HepG2 (cell line): Measurements from ENCODE around the gene UBE2M. TPM values are rescaled to one million over a fixed set of nuclear protein-coding genes. Genes with fewer than 3 reads are reported as not detected.
A peak's percentile ranks its signal among the peaks of the same experiment; 100 is the strongest.

ENCODE experiments used
- ATAC-seq: fragments of 200-7000 bp; cut with Tn5 transposase; 3 replicates; pipeline ENCODE4 v1.9.1; 2020; ENCODE audit warnings: mild to moderate bottlenecking, moderate library complexity
- BruUV-seq: library from RNA; stranded (reverse); fragments of 400-500 nt; replicated peaks from 2 replicates; lab custom pipeline; 2021; lab: Mats Ljungman, UMichigan
- CTCF ChIA-PET: fragments of 300-600 bp; formaldehyde crosslinking; extraction: SDS; loops from one replicate; lab custom pipeline; 2021; ENCODE audit warnings: low total read pairs, inconsistent platforms, low intra/inter-chr PET ratio; lab: Yijun Ruan, JAX
- POLR2A ChIA-PET: fragments of 350-600 bp; sonication (Branson Sonifier 250); formaldehyde crosslinking; loops from one replicate; lab custom pipeline; 2020; ENCODE audit warnings: antibody characterized with exemption, inconsistent platforms; lab: Yijun Ruan, JAX
- DNase-seq: peaks from one replicate; pipeline ENCODE4 v3.0.0-alpha.2; 2015; ENCODE audit warnings: low spot score
- FAIRE-seq: peaks from 3 replicates; lab custom pipeline; 2011; peaks lifted over from hg19 to GRCh38; lab: Jason Lieb, UNC
- H2AFZ ChIP-seq: one replicate; pipeline ENCODE4 v1.6.1; 2011; ENCODE audit warnings: low read length, inconsistent platforms
- H3K27ac ChIP-seq: fragments of 300-600 bp; 3 replicates; pipeline ENCODE4 v1.8.0; 2011; ENCODE audit warnings: mixed run types, mild to moderate bottlenecking, mixed read lengths, low read length, inconsistent platforms; ENCODE audit not compliant: insufficient read depth; ENCODE audit errors: extremely low read length
- H3K27me3 ChIP-seq, 2 experiments: fragments of 200-600 bp in 1 of 2; 2 replicates in 1 of 2; 3 replicates in 1 of 2; pipeline versions ENCODE4 v1.6.0 to v1.8.0; 2011; ENCODE audit warnings: low read length in 2 of 2, mild to moderate bottlenecking in 2 of 2, moderate library complexity in 2 of 2, inconsistent platforms in 1 of 2; ENCODE audit not compliant: insufficient read depth in 2 of 2, control insufficient read depth in 1 of 2
- H3K36me3 ChIP-seq, 2 experiments: fragments of 200-600 bp in 1 of 2; replicated peaks in 1 of 2; 2 replicates in 1 of 2; 3 replicates in 1 of 2; pipeline versions ENCODE4 v1.5.1 to v1.8.0; 2011; ENCODE audit warnings: low read length in 2 of 2, inconsistent platforms in 1 of 2; ENCODE audit not compliant: insufficient read depth in 2 of 2, control insufficient read depth in 1 of 2
- H3K4me1 ChIP-seq: 2 replicates; pipeline ENCODE4 v1.5.1; 2012; ENCODE audit warnings: low read length, inconsistent platforms; ENCODE audit not compliant: insufficient read depth
- H3K4me2 ChIP-seq: 2 replicates; pipeline ENCODE4 v1.6.0; 2011; ENCODE audit warnings: low read depth, low read length, inconsistent platforms
- H3K4me3 ChIP-seq, 3 experiments: fragments of 200-600 bp in 1 of 3; sonication (generic), shearing (Covaris generic) in 1 of 3; replicated peaks in 1 of 3; 2 replicates each; pipeline ENCODE4 v1.5.1; 2011 to 2016; ENCODE audit warnings: low read length in 3 of 3, inconsistent platforms in 2 of 3, low read depth in 2 of 3, mild to moderate bottlenecking in 2 of 3, control low read depth in 1 of 3, mixed read lengths in 1 of 3; ENCODE audit not compliant: insufficient read depth in 1 of 3
- H3K79me2 ChIP-seq: one replicate; pipeline ENCODE4 v1.6.1; 2011; ENCODE audit warnings: low read length, inconsistent platforms; ENCODE audit not compliant: insufficient read depth
- H3K9ac ChIP-seq: 2 replicates; pipeline ENCODE4 v1.6.0; 2011; ENCODE audit warnings: mild to moderate bottlenecking, low read depth, low read length, inconsistent platforms; ENCODE audit not compliant: insufficient read depth
- H3K9me3 ChIP-seq: 2 replicates; pipeline ENCODE4 v1.5.1; 2012; ENCODE audit warnings: mild to moderate bottlenecking, low read length
- H4K20me1 ChIP-seq: 2 replicates; pipeline ENCODE4 v1.6.0; 2011; ENCODE audit warnings: inconsistent platforms, mild to moderate bottlenecking, low read length, moderate library complexity; ENCODE audit not compliant: insufficient read depth
- FOXP1 ChIP-seq, 2 experiments: fragments of 450-650 bp in 1 of 2; IDR thresholded peaks; 2 replicates each; pipeline ENCODE4 v1.6.1; 2017 to 2018; ENCODE audit warnings: antibody characterized with exemption in 1 of 2
- GPBP1L1 ChIP-seq: sonication (generic); formaldehyde crosslinking; IDR thresholded peaks from 2 replicates; pipeline ENCODE4 v1.5.0; 2020; ENCODE audit warnings: mild to moderate bottlenecking, missing genetic modification reagents
- HOXA9 ChIP-seq: sonication (generic); formaldehyde crosslinking; IDR thresholded peaks from 2 replicates; pipeline ENCODE4 v1.8.1; 2022; ENCODE audit warnings: missing genetic modification reagents, mild to moderate bottlenecking, moderate library complexity, borderline replicate concordance
- IRX3 ChIP-seq: sonication (generic); formaldehyde crosslinking; IDR thresholded peaks from 2 replicates; pipeline ENCODE4 v1.8.1; 2023; ENCODE audit warnings: mild to moderate bottlenecking, low read depth, missing genetic modification reagents, borderline replicate concordance
- NFYC ChIP-seq: IDR thresholded peaks from 2 replicates; pipeline ENCODE4 v1.6.1; 2016; ENCODE audit warnings: missing genetic modification reagents, missing compliant biosample characterization
- NR1H2 ChIP-seq: sonication (generic); formaldehyde crosslinking; IDR thresholded peaks from 2 replicates; pipeline ENCODE4 v1.8.1; 2022; ENCODE audit warnings: low read depth, missing genetic modification reagents, borderline replicate concordance
- RFX5 ChIP-seq: IDR thresholded peaks from 2 replicates; pipeline ENCODE4 v1.6.1; 2011; ENCODE audit warnings: low read depth, low read length, improper control_type of control experiment
- STAT6 ChIP-seq: sonication (generic); formaldehyde crosslinking; IDR thresholded peaks from 2 replicates; pipeline ENCODE4 v1.4.0; 2020; ENCODE audit warnings: missing genetic modification reagents, mild to moderate bottlenecking, borderline replicate concordance
- U2AF2 ChIP-seq: fragments of 200-400 bp; formaldehyde crosslinking; IDR thresholded peaks from 2 replicates; pipeline ENCODE4 v1.6.1; 2017; ENCODE audit warnings: low read depth, mild to moderate bottlenecking, low read length
- ZNF616 ChIP-seq: sonication (generic); formaldehyde crosslinking; IDR thresholded peaks from 2 replicates; pipeline ENCODE4 v1.5.0; 2020; ENCODE audit warnings: low read depth, mild to moderate bottlenecking, missing genetic modification reagents
- WGBS: methylation state at CpG from one replicate; pipeline ENCODE4 v1.1.6; 2017; ENCODE audit warnings: low lambda C conversion rate; 5-methylcytosine and 5-hydroxymethylcytosine counted together
- in situ Hi-C: cut with HindIII; loops from 2 replicates; pipeline ENCODE4 v1.10.0; 2017; ENCODE audit warnings: low pct_unique_long_range_greater_than_20kb; ENCODE audit not compliant: extremely low pct_ligation_motif_present
- intact Hi-C: fragments of 100-400 bp; cut with micrococcal nuclease; formaldehyde crosslinking; loops from one replicate; pipeline ENCODE4 v1.10.0; 2022; ENCODE audit not compliant: unreplicated experiment
- polyA plus RNA-seq, 8 experiments: library from polyadenylated mRNA; depleted of rRNA in 3 of 8; stranded (reverse) in 7 of 8; unstranded in 1 of 8; fragments of >200 nt; fragmentation: Illumina TruSeq in 4 of 8; extraction: Trizol in 4 of 8; gene quantifications; 2 replicates each; pipeline versions ENCODE4 v1.2.1 to v1.2.3, GENCODE V29; 2011 to 2016; ENCODE audit warnings: low read depth in 4 of 8, missing spikeins in 1 of 8, mixed read lengths in 1 of 8; ENCODE audit not compliant: insufficient read depth in 1 of 8
- total RNA-seq, 5 experiments: library from RNA; depleted of rRNA; stranded (reverse); fragments of >200 nt; fragmentation: Illumina TruSeq; extraction: Trizol; gene quantifications; 2 replicates each; pipeline ENCODE4 v1.2.3, GENCODE V29; 2016; ENCODE audit warnings: low read depth in 1 of 5
- TF ChIP-seq, protein P1 (sequence below): sonication (generic); formaldehyde crosslinking; IDR thresholded peaks from 2 replicates; pipeline ENCODE4 v1.5.0; 2020; ENCODE audit warnings: mild to moderate bottlenecking, low read depth, missing genetic modification reagents, borderline replicate concordance
- TF ChIP-seq, protein P2 (sequence below): sonication (generic); formaldehyde crosslinking; IDR thresholded peaks from 2 replicates; pipeline ENCODE4 v1.4.0; 2020; ENCODE audit warnings: mild to moderate bottlenecking, missing genetic modification reagents
- TF ChIP-seq, protein P3 (sequence below): sonication (generic); formaldehyde crosslinking; IDR thresholded peaks from 2 replicates; pipeline ENCODE4 v1.4.0; 2020; ENCODE audit warnings: missing genetic modification reagents
- TF ChIP-seq, protein P4 (sequence below): sonication (generic); formaldehyde crosslinking; IDR thresholded peaks from 2 replicates; pipeline ENCODE4 v1.8.1; 2023; ENCODE audit warnings: missing genetic modification reagents, mild to moderate bottlenecking, borderline replicate concordance

The UBE2M gene
- total and polyA plus RNA-seq, 2 of the 13 experiments (the other 11 are each of a cell fraction or from before 2014, with no cell fraction given), result 36.2 to 50.3 TPM

- peaks cover 19 to 33% of the 10 kb centered on the region in 2 experiments for H3K36me3 ChIP-seq
- H3K4me1 ChIP-seq, result peaks cover 24% of the 10 kb centered on the region
- peak; percentile 93 for FAIRE-seq
- H3K27ac ChIP-seq, result peak within 1 kb of the TSS; percentile 80
- in situ Hi-C loops, result no loop called here
- ChIA-PET POLR2A (interaction anchor here (0.5 to 3.6 kb wide), 20 partner anchors 9 to 360 kb away, joined by 3 to 59 read pairs (median 4); partner anchors contain the start of genes CHMP2A, MZF1, SLC27A5 and UBE2M), CTCF (no interaction called here)
- intact Hi-C loops, result no loop called here
- no peaks in the 10 kb centered on the region for H3K9me3 ChIP-seq
- H3K27me3 ChIP-seq, result no peaks in the 10 kb centered on the region; a peak in 2 of 5 replicates
- no peak within 1 kb of the TSS for H2AFZ ChIP-seq
- DNase-seq, result peak; percentile 96
- H3K4me3 ChIP-seq, result peak within 1 kb of the TSS; percentile 91 to 99 (median 96)
- peaks cover 33% of the 10 kb centered on the region for H4K20me1 ChIP-seq
- peak within 1 kb of the TSS; percentile 85 for H3K9ac ChIP-seq
- peak; percentile 92 for ATAC-seq
- peak within 1 kb of the TSS; percentile 97 for H3K4me2 ChIP-seq
- peaks cover 38% of the 10 kb centered on the region for H3K79me2 ChIP-seq
- BruUV-seq, result TSS peak; percentile 89
- 1% methylated on average over 10 of the region's 73 CpGs for WGBS
- 0 out of 2 replicates have a peak, but pooled peaks have one; percentile 13 for TF ChIP-seq HOXA9 (CRISPR knock-in tag)
- TF ChIP-seq, protein P1, sequence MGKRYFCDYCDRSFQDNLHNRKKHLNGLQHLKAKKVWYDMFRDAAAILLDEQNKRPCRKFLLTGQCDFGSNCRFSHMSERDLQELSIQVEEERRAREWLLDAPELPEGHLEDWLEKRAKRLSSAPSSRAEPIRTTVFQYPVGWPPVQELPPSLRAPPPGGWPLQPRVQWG (CRISPR knock-in tag), result no peak
- TF ChIP-seq U2AF2, result no peak
- TF ChIP-seq, protein P2, sequence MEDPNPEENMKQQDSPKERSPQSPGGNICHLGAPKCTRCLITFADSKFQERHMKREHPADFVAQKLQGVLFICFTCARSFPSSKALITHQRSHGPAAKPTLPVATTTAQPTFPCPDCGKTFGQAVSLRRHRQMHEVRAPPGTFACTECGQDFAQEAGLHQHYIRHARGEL, result no peak
- no peak for TF ChIP-seq NR1H2 (CRISPR knock-in tag)
- peak; percentile 20; the same call in 1 of the 2 replicates for TF ChIP-seq ZNF616 (CRISPR knock-in tag)
- 0 out of 2 replicates have a peak, but pooled peaks have one; percentile 42 for TF ChIP-seq IRX3 (CRISPR knock-in tag)
- TF ChIP-seq, protein P3, sequence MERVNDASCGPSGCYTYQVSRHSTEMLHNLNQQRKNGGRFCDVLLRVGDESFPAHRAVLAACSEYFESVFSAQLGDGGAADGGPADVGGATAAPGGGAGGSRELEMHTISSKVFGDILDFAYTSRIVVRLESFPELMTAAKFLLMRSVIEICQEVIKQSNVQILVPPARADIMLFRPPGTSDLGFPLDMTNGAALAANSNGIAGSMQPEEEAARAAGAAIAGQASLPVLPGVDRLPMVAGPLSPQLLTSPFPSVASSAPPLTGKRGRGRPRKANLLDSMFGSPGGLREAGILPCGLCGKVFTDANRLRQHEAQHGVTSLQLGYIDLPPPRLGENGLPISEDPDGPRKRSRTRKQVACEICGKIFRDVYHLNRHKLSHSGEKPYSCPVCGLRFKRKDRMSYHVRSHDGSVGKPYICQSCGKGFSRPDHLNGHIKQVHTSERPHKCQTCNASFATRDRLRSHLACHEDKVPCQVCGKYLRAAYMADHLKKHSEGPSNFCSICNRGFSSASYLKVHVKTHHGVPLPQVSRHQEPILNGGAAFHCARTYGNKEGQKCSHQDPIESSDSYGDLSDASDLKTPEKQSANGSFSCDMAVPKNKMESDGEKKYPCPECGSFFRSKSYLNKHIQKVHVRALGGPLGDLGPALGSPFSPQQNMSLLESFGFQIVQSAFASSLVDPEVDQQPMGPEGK, result peak; percentile 74
- peak; percentile 23; the same call in 1 of the 2 replicates for TF ChIP-seq NFYC
- TF ChIP-seq GPBP1L1 (CRISPR knock-in tag), result no peak
- TF ChIP-seq STAT6, result peak; percentile 82; the same call in 1 of the 2 replicates
- TF ChIP-seq FOXP1 (IDR thresholded peaks at IDR 0.05), result no peak
- no peak for TF ChIP-seq FOXP1 (CRISPR knock-in tag; IDR thresholded peaks at IDR 0.05)
- TF ChIP-seq, protein P4, sequence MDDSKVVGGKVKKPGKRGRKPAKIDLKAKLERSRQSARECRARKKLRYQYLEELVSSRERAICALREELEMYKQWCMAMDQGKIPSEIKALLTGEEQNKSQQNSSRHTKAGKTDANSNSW (CRISPR knock-in tag), result no peak
- peak; percentile 67; the same call in 1 of the 2 replicates for TF ChIP-seq RFX5
These were observed 14.4 kb downstream of the UBE2M start, which contains the start of gene TRIM28 for GRCh38 chr19:58543826-58544590. TSS of gene TRIM28 (plus strand) at chr19:58544064. CDS start at chr19:58544758, 694 bp downstream.
